Measurements from ENCODE around the gene CYP4F11.

DNA sequence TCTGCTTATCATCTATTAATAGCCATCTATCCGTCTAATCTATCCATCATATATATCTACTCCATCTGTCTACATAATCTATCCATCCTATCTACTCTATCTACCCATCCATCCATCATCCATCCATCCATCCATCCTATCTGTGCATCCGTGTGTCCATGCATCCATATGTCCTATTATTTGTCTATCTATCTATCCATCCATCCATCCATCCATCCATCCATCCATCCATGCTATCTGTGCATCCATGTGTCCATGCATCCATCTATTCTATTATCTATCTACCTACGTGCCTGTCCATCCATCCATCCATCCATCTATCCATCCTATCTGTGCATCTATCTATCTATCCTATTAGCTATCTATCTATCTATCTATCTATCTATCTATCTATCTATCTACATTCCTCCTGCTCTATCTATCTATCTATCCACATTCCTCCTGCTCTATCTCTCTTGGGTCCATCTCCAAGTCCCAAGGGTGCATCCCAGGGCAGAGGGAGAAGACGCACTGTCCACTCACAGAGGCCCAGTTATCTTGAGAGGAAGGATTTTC, 38.4 kb downstream of the CYP4F11 start:
- TF ChIP-seq, protein P1, sequence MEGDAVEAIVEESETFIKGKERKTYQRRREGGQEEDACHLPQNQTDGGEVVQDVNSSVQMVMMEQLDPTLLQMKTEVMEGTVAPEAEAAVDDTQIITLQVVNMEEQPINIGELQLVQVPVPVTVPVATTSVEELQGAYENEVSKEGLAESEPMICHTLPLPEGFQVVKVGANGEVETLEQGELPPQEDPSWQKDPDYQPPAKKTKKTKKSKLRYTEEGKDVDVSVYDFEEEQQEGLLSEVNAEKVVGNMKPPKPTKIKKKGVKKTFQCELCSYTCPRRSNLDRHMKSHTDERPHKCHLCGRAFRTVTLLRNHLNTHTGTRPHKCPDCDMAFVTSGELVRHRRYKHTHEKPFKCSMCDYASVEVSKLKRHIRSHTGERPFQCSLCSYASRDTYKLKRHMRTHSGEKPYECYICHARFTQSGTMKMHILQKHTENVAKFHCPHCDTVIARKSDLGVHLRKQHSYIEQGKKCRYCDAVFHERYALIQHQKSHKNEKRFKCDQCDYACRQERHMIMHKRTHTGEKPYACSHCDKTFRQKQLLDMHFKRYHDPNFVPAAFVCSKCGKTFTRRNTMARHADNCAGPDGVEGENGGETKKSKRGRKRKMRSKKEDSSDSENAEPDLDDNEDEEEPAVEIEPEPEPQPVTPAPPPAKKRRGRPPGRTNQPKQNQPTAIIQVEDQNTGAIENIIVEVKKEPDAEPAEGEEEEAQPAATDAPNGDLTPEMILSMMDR (IDR thresholded peaks at IDR 0.05) = no peak
- TF ChIP-seq POLR2A (IDR thresholded peaks at IDR 0.05) = no peak
